GM18870 (cell line): Measurements from ENCODE around the gene FOXD4L6.
"Not testable (repeated sequence)": the region's sequence is repeated elsewhere in the genome, so short reads cannot be mapped to it uniquely, and the experiment has no call there.

ENCODE experiments used
- ATAC-seq: cut with Tn5 transposase; IDR thresholded peaks from one replicate; pipeline ENCODE4 v1.9.1; 2021; ENCODE audit warnings: moderate library complexity; ENCODE audit not compliant: unreplicated experiment

The FOXD4L6 gene

DNA sequence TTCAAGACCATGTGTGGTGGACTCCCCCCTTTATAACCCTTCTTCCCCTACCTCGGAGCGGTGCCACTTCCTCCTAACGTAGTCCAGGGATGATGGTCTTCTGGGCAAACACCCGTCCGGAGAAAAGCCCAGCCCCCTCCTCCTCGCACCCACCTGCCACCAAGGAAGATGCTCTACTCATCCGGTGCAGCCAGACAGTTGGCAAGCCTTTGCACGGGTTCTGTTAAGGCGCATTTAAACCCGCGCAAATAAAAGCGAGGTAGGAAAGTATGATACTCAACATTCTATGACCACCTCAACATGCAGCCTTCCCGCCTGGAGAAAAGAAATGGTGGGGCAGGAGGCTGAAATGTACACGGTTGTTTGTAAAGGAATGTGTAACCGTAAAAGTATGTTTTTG is at the start of gene FOXD4L6:
Gene FOXD4L6 (minus strand): TSS at position 101 of the 400 bp plus-strand sequence. CDS start 298 bp downstream, outside the sequence.
- ATAC-seq = not testable (repeated sequence)

DNA sequence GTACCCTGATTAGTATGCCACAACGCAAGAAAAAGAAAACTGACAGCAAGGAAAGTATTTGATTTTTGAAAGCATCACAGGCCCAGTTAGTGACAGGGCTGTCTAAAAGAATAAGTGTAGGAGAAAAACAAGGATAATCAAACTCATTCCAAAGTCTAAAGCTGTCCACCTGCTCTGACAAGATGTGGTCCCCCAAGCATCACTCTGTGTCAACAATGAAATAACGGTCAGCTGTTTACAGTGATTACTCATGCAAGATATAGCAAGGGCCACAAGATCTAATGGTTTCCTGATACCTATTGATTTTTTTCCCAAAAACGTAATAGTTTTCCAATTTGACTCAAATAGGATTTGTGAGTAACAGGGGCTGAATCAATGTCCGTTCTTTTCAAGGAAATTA is 46.5 kb upstream of the FOXD4L6 start:
- not testable (repeated sequence) for ATAC-seq

DNA sequence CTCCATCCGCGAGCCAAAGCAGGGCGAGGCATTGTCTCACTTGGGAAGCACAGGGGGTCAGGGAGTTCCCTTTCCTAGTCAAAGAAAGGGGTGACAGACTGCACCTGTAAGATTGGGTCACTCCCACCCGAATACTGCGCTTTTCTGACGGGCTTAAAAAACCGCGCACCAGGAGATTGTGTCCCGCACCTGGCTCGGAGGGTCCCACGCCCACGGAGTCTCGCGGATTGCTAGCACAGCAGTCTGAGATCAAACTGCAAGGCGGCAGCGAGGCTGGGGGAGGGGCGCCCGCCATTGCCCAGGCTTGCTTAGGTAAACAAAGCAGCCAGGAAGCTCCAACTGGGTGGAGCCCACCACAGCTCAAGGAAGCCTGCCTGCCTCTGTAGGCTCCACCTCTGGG is 21.6 kb upstream of the FOXD4L6 start:
- not testable (repeated sequence) for ATAC-seq

DNA sequence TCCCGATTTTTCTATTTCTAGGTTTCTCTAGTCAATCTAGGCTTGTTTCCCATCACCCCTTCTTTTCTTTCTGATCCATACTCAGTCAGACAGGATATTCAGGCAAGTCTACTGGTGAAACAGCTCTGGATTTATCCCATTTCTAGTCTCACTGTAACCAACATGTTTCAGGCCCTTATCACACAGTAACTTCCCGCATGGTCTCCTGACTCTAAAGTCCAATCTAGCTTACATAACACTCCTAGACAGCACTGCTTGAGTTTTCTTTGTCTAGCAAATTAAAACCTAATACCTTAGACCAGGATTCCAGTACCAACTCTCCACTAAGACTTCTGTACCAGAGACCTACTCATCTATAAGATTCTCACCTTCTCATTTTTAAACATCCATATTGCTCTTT is 13.4 kb upstream of the FOXD4L6 start:
- not testable (repeated sequence) for ATAC-seq

DNA sequence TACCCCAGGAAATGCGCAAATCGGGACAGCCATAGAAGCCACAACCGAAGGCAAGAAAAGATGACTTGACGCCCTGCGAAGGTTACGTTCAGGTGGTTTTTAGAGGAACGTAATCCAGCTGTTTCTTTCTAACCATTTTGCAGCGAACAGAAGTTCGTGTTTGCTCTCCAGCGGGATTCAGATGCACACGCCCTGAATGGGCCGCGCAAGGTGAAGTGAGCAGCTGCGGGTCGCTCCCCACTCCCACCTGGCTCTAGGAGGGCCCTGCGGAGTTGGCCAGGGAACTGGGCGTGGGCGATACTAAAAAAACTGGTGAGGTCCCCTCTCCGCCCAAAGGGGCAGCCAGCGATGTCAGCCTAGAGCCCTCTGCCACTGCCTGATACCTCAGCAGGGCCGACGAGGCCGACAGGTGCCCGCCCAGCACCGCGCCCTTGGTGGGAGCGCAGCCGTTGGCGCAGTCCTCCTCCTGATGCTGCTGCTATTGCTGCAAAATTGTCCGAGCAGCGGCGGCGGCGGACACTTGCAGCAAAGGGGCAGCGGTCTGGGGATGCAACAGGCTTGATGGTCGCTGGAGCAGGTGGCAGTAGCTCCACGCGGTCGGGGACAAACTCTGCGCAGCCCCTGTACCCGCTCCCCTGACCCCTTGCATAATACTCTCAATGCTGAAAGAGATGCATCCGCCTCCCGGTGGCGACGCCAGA is 1.6 kb downstream of the FOXD4L6 start:
- not testable (repeated sequence) for ATAC-seq

DNA sequence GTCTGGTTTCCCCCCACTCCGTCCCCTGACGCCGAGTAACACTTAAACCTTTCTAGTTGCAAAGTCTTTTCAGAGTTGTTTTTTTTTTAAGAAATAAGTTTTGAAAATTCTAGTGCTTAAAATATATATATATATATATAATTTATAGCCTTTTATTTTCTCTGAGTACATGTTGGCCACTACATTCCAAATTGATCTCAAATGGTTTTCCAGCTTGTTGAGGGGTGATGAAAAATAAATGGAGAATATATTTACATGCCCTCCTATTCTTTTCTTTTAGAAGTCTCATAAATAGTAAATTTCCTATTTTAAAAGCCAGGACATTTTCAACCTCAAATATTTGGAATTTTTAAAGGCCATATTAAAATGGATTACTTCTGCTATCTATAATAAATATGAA is 2.5 kb downstream of the FOXD4L6 start:
- ATAC-seq = not testable (repeated sequence)

DNA sequence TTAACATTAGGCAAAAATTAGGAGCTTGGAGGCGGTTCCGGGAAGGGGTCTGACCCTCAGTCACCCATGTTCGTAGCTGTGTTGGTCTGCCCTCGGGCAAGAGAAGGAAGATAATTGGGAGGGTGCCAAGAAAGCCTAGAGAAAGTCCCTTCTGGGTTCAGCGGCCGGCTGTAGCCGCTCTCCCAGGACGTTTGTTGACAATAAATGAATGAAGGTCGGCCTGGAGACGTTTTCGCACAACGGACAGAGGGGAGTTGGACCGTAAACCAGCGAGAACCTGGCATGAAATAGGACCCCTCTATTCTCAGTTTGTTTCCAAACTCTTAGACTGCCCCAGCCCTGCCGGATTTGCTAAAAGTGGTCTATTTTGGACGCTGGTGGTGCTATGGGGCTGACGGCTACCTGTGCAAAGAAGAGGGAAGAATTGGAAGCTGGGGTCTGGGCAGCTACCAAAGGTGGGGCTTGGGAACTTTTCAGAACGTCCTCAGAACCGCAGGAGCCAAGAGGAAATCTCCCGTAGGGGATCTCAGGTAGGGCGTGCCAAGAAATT is 3.3 kb downstream of the FOXD4L6 start:
- not testable (repeated sequence) for ATAC-seq

DNA sequence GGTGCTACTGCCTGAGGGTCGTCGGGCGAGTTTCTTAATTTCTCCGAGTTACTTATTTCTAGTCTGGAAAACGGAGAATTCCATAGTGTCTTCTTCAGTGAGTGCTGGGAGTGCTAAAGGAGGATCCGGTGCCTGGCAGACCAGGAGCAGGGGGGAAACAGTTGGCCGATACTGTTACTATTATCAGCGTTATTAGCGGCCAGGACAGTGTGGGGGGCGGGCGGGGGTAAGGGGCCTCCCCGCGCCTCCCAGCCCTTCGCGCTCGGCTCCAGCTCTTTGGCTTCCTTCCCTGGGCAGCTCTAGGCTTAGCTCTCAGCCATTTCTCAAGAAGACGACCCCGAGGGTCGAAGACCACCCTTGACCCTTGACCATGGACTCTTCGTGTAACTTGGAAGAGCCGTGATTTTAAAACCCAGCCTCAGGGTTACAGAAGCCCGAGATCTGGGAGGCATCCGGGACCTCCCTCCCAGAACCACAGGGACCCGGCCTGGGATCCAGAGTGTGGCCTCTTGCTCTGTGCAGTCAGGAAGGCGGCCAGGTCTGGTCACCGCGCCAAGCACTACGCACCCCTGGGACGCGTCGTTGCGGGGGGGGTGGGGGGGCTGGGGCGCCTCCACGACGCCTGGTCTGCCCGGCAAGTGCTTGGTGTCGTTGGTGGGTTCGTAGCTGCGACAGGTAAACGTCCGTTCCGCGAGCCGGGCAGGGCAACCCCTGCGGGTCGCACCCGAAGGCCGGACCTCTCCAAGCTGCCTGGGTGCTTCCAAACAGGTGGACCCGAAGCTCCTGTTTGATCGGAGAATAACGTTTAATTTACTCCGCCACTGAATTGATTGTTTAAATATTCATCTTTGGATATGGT is 4.0 kb downstream of the FOXD4L6 start:
- ATAC-seq = not testable (repeated sequence)

DNA sequence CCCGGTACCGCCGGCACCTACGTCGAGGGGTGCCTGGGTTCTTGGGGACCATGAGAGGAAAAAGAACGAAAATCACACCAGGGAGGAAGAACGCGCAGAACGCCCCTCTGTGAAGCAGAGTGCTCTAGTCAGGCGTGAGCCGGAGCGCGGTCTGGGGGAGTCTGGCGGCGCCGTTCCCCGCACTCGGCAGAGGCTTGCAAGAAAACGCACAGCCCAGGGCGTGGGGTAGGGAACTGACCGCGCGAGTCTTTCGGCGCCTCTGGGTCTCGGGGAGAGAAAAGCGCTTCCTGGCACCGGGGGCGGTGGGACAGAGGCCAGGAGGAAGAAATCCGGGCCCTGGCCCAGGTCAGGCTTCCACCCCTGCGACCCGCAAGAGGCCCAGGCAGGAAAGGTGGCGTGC is 4.7 kb downstream of the FOXD4L6 start:
- not testable (repeated sequence) for ATAC-seq

DNA sequence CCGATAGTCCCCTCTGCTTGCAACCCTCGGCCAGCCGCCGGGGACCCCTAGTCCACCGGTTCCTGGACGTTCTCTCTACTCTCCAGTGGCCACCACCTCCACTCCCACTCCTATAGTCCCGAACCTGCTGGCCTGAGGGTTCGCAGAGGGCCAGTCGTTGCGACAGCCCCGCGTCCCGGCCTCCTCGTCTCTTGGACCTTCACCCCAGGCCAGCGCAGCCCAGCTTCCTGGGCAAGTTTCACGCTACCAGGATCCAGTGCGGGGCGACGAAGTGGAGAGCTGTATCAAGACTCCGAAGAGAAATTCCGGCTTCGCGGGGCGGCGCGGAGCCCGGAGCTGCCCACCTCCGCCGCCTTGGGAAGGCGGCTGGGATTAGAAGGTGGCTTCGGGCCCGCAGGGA is 5.1 kb downstream of the FOXD4L6 start:
- not testable (repeated sequence) for ATAC-seq

DNA sequence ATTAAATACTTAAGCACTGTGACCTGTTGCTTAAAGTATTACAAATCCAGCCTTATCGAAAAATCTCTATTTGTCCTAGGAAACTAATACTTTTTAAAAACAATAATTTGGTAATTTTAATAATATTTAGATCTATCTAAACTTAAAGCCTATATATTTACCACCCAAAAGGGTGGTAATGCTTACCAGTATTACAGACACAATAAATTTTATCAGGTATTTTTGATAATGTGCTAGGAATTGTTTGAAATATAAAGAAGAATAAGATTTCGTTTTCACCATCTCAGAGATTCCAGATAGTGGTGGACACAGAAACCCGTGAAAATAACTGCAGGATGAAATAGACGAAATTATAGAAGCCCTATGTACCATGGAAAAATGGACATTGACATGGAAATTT is 7.8 kb downstream of the FOXD4L6 start:
- not testable (repeated sequence) for ATAC-seq

DNA sequence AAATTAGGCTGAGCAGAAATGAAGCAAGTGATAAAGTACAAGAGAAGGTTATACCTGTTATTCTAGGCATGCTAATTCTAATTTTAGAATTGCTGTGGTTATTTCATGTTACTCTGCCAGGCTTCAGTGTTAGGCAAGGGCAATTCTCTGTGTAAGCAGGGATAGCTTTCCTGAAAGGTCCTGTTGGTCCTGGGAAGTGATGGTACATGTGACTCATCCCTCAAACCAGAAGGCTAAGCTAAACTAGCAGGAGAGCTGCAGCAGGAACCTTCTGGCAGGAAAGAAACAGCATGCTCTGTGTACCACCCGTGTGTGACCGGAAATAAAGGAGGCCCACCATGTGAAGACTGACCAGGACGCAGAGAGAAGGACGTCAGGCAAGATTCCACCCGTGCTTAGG is 8.8 kb downstream of the FOXD4L6 start:
- ATAC-seq = not testable (repeated sequence)

DNA sequence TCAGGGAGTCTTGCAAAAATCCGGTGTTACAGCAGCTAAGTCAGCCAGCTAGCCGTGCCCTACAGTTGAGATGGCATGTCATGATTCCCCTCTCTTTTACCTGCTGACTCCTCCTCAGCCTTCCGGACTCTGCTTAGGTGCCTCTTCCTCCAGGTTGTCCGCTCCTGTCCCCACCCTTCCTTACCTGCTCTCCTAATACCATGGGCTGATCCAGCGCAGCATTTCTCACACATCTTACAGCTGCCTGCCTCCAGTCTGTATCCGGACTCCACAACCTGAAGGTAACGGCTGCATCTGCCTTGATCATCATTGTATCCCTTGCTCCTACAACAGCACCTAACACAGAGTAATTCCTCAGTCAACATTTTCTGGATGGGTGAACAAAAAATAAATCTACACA is 9.2 kb downstream of the FOXD4L6 start:
- not testable (repeated sequence) for ATAC-seq

DNA sequence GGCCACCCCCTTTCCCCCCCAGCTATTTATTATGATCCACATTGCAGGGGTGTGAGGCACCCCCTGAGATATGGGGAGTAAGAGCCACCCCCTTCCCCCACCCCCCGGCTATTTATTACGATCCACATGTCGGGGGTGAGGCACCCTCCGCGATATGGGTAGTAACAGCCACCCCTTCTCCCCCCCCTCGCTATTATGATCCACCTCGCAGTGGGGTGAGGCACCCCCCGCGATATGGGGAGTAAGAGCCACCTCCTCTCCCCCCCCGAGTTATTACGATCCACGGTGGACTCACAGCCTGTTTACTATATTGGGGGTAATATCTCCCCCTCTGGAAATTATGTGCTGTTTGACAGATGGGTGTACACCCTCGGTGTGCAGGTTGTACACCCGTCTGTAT is 15.1 kb downstream of the FOXD4L6 start:
- ATAC-seq = not testable (repeated sequence)

DNA sequence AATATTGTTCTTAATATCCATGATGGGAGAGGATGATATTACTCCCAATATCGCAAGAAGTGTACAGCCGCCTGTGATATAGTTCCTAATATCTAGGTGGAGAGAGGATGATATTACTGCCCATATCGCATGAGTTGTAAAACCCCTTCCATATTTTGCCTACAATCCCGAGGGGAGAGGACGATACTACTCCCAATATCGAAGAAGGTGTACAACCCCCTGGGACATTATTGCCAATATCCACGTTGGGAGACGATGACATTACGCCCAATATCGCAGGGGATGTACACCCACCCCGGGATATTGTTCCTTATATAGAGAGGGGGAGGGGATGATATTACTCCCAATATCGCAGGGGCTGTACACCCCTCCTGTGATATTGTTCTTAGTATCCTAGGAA is 17.1 kb downstream of the FOXD4L6 start:
- ATAC-seq = not testable (repeated sequence)

DNA sequence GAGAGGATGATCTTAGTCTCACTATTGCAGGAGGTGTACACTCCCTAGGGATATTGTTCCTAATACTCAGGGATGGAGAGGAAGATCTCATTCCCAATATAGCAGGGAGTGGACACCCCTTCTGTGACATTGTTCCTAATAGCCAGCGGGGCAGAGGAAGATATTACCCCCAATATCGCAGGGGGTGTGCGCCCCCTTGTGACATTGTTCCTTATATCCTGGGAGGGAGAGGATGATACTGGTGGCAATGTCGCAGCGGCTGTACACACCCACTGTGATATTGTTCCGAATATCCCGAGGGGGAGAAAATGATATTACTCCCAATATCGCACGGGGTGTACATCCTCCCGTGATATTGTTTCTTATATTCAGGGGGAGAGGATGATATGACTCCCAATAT is 17.6 kb downstream of the FOXD4L6 start:
- ATAC-seq = not testable (repeated sequence)

DNA sequence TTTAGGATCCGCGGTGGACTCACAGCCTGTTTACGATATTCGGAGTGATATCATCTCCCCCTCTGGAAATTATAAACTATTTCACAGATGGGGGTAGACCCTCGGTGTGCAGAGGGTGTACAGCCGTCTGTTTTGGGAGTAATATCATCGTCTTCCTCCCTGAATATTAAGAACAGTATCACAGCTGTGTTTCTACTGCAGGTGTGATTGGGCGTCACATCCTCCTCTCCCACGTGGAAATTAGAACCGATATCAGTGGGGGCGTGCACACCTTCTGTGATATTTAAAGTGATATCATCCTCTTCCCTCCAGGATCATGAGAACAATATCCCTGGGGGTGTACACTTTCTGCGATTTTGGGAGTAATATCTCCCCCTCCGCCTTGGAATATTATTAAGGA is 19.2 kb downstream of the FOXD4L6 start:
- not testable (repeated sequence) for ATAC-seq

DNA sequence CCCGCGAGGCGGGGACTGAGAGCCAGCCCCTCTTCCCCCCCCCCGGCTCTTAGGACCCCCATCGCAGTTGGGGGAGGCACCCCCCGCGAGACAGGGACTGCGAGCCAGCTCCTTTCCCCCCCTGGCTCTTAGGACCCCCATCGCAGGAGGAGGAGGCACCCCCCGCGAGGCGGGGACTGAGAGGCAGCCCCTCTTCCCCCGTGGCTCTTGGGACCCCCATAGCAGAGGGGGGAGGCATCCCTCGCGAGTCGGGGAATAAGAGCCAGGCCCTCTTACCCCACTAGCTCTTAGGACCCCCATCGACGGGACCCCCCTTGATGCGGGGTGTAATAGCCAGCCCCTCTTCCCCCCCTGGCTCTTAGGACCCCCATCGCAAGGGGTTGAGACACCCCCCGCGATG is 19.7 kb downstream of the FOXD4L6 start:
- ATAC-seq = not testable (repeated sequence)

DNA sequence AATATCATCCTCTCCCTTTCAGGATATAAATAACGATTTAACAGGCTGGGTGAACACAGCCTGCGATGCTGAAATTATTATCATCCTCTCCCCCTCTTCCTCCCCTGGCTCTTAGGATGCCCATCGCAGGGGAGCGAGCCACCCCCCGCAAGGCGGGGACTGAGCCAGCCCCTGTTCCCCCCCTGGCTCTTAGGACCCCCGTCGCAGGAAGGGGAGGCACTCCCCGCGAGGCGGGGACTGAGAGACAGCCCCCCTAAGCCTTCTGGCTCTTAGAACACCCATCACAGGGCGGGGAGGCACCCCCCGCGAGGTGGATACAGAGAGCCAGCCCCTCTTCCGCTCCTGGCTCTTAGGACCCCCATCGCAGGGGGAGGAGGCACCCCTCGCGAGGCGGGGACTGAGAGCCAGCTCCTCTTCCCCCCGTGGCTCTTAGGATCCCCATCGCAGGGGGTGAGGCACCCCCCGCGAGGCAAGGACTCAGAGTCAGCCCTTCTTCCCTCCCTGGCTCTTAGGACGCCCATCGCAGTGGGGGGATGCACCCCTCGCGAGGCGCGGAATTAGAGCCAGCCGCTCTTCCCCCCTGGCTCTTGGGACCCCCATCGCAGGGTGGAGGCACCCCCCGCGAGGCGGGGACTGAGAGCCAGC is 21.9 kb downstream of the FOXD4L6 start:
- ATAC-seq = not testable (repeated sequence)

DNA sequence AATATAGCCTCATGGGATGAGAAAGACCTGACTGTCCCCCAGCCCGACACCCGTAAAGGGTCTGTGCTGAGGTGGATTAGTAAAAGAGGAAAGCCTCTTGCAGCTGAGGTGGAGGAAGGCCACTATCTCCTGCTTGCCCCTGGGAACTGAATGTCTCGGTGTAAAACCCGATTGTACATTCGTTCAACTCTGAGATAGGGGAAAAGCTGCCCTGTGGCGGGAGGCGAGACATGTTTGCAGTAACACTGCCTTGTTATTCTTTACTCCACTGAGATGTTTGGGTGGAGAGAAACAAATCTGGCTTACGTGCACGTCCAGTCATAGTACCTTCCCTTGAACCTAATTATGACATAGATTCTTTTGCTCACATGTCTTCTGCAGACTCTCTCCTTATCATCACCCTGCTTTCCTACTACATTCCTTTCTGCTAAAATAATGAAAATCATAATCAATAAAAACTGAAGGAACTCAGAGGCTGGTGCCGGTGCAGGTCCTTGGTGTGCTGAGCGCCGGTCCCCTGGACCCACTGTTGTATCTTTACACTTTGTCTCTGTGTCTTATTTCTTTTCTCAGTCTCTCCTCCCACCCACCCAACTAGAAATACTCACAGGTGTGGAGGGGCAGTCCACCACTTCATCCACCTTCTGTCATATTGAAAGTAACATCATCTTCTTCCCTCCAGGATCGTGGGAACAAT is 22.8 kb downstream of the FOXD4L6 start:
- not testable (repeated sequence) for ATAC-seq
